H9 (cell line): Measurements from ENCODE around the gene LMNTD1. TPM values are rescaled to one million over a fixed set of nuclear protein-coding genes. Genes with fewer than 3 reads are reported as not detected.

Experiments
- DNase-seq: peaks from one replicate; pipeline ENCODE4 v3.0.0-alpha.2; 2017
- H2AFZ ChIP-seq: one replicate; pipeline ENCODE4 v1.6.1; 2013; ENCODE audit warnings: mild to moderate bottlenecking, low read length, control low read depth, moderate library complexity
- H2AK5ac ChIP-seq: 2 replicates; pipeline ENCODE4 v1.6.1; 2013; ENCODE audit warnings: low read length, control low read depth, mixed read lengths; ENCODE audit not compliant: insufficient read length
- H2BK120ac ChIP-seq: one replicate; pipeline ENCODE4 v1.6.1; 2013; ENCODE audit warnings: low read depth, mild to moderate bottlenecking, low read length, control low read depth, inconsistent platforms; ENCODE audit not compliant: poor library complexity, severe bottlenecking
- H2BK12ac ChIP-seq: 2 replicates; pipeline ENCODE4 v1.6.1; 2013; ENCODE audit warnings: low read length, control low read depth, mixed read lengths, low read depth; ENCODE audit not compliant: insufficient read length
- H2BK15ac ChIP-seq: 2 replicates; pipeline ENCODE4 v1.6.1; 2013; ENCODE audit warnings: low read depth, low read length, control low read depth
- H2BK20ac ChIP-seq: one replicate; pipeline ENCODE4 v1.6.1; 2013; ENCODE audit warnings: low read depth, mild to moderate bottlenecking, low read length, control low read depth, inconsistent platforms; ENCODE audit not compliant: poor library complexity, severe bottlenecking
- H2BK5ac ChIP-seq: 2 replicates; pipeline ENCODE4 v1.6.1; 2013; ENCODE audit warnings: low read length, control low read depth, mixed read lengths; ENCODE audit not compliant: insufficient read length
- H3K14ac ChIP-seq: 2 replicates; pipeline ENCODE4 v1.6.1; 2013; ENCODE audit warnings: low read length, control low read depth; ENCODE audit not compliant: insufficient read depth
- H3K18ac ChIP-seq: 2 replicates; pipeline ENCODE4 v1.6.1; 2013; ENCODE audit warnings: low read depth, mild to moderate bottlenecking, mixed read lengths, low read length, control low read depth; ENCODE audit not compliant: insufficient read length
- H3K23ac ChIP-seq: 2 replicates; pipeline ENCODE4 v1.6.1; 2013; ENCODE audit warnings: low read length, control low read depth, mixed read lengths, low read depth; ENCODE audit not compliant: insufficient read length
- H3K23me2 ChIP-seq: 2 replicates; pipeline ENCODE4 v1.6.1; 2013; ENCODE audit warnings: low read depth, mild to moderate bottlenecking, mixed read lengths, low read length, control low read depth; ENCODE audit not compliant: insufficient read length, poor library complexity, severe bottlenecking
- H3K27ac ChIP-seq: 2 replicates; pipeline ENCODE4 v1.5.1; 2013; ENCODE audit warnings: low read length, control low read depth, mixed read lengths, low read depth; ENCODE audit not compliant: insufficient read length
- H3K27me3 ChIP-seq: 2 replicates; pipeline ENCODE4 v1.6.1; 2013; ENCODE audit warnings: low read length, control low read depth, inconsistent platforms; ENCODE audit not compliant: insufficient read depth
- H3K4ac ChIP-seq: 2 replicates; pipeline ENCODE4 v1.6.1; 2013; ENCODE audit warnings: low read depth, mild to moderate bottlenecking, control low read depth, inconsistent platforms, low read length, moderate library complexity
- H3K4me1 ChIP-seq: 2 replicates; pipeline ENCODE4 v1.6.1; 2013; ENCODE audit warnings: low read length, control low read depth, inconsistent platforms; ENCODE audit not compliant: insufficient read depth
- H3K4me2 ChIP-seq: 2 replicates; pipeline ENCODE4 v1.6.1; 2013; ENCODE audit warnings: low read length, control low read depth, mixed read lengths; ENCODE audit not compliant: insufficient read length, insufficient read depth
- H3K56ac ChIP-seq: 2 replicates; pipeline ENCODE4 v1.6.1; 2013; ENCODE audit warnings: low read depth, mild to moderate bottlenecking, mixed read lengths, low read length, control low read depth; ENCODE audit not compliant: insufficient read length
- H3K79me1 ChIP-seq: 2 replicates; pipeline ENCODE4 v1.6.1; 2013; ENCODE audit warnings: low read depth, mild to moderate bottlenecking, moderate library complexity, low read length, control low read depth, inconsistent platforms; ENCODE audit not compliant: insufficient read depth, poor library complexity, severe bottlenecking
- H3K79me2 ChIP-seq: 2 replicates; pipeline ENCODE4 v1.6.1; 2013; ENCODE audit warnings: low read length, control low read depth, inconsistent platforms; ENCODE audit not compliant: insufficient read depth
- H3K9ac ChIP-seq: 2 replicates; pipeline ENCODE4 v1.6.1; 2013; ENCODE audit warnings: low read length, control low read depth, mixed read lengths; ENCODE audit not compliant: insufficient read length; ENCODE audit errors: extremely low read depth
- H3K9me3 ChIP-seq: one replicate; pipeline ENCODE4 v1.6.1; 2013; ENCODE audit warnings: low read depth, low read length, inconsistent platforms; ENCODE audit not compliant: control insufficient read depth
- H3T11ph ChIP-seq: one replicate; pipeline ENCODE4 v1.6.1; 2013; ENCODE audit warnings: mild to moderate bottlenecking, low read length, control low read depth, inconsistent platforms
- H4K20me1 ChIP-seq: one replicate; pipeline ENCODE4 v1.6.1; 2013; ENCODE audit not compliant: control insufficient read depth, insufficient read length, insufficient read depth
- H4K5ac ChIP-seq: 2 replicates; pipeline ENCODE4 v1.6.1; 2013; ENCODE audit warnings: low read depth, mild to moderate bottlenecking, mixed read lengths, low read length, control low read depth; ENCODE audit not compliant: insufficient read length
- H4K8ac ChIP-seq: replicated peaks from 2 replicates; pipeline ENCODE4 v1.6.1; 2013; ENCODE audit warnings: low read length, control low read depth, mixed read lengths, low read depth; ENCODE audit not compliant: insufficient read length
- H4K91ac ChIP-seq: 2 replicates; pipeline ENCODE4 v1.6.1; 2013; ENCODE audit warnings: low read depth, mild to moderate bottlenecking, moderate library complexity, mixed read lengths, low read length, control low read depth; ENCODE audit not compliant: insufficient read length
- H3K27ac Mint-ChIP-seq, 3 experiments: 2 replicates in 2 of 3; 3 replicates in 1 of 3; pipeline ENCODE4 v1.8.0; 2020 to 2021; ENCODE audit warnings: mixed read lengths in 3 of 3, mild to moderate bottlenecking in 1 of 3, moderate library complexity in 1 of 3
- H3K27me3 Mint-ChIP-seq: 2 replicates; pipeline ENCODE4 v1.8.0; 2021; ENCODE audit warnings: low read depth, mild to moderate bottlenecking, moderate library complexity, mixed read lengths
- H3K36me3 Mint-ChIP-seq, 3 experiments: 2 replicates in 2 of 3; 3 replicates in 1 of 3; pipeline ENCODE4 v1.8.0; 2020 to 2021; ENCODE audit warnings: low read depth in 3 of 3, mixed read lengths in 3 of 3; ENCODE audit not compliant: insufficient read depth in 1 of 3
- H3K4me1 Mint-ChIP-seq, 2 experiments: 2 replicates each; pipeline ENCODE4 v1.8.0; 2020; ENCODE audit warnings: mixed read lengths in 2 of 2
- H3K4me3 Mint-ChIP-seq, 2 experiments: 2 replicates in 1 of 2; 3 replicates in 1 of 2; pipeline ENCODE4 v1.8.0; 2020 to 2021; ENCODE audit warnings: mild to moderate bottlenecking in 2 of 2, mixed read lengths in 2 of 2, moderate library complexity in 1 of 2
- H3K9me3 Mint-ChIP-seq, 2 experiments: 2 replicates in 1 of 2; 3 replicates in 1 of 2; pipeline ENCODE4 v1.8.0; 2020; ENCODE audit warnings: mild to moderate bottlenecking in 2 of 2, mixed read lengths in 2 of 2, moderate library complexity in 1 of 2
- total RNA-seq: library from RNA; stranded (reverse); gene quantifications from 2 replicates; pipeline ENCODE4 v1.2.1, GENCODE V29; 2021
- TF ChIP-seq, protein P1 (sequence below): fragments of 200-600 bp; sonication (generic); conservative IDR thresholded peaks from 3 replicates; pipeline ENCODE4 v1.8.0; 2021; ENCODE audit warnings: antibody characterized with exemption, mild to moderate bottlenecking

The LMNTD1 gene
- total RNA-seq, 1 experiment from 2014 or later = not detected

GRCh38 chr12:25433024-25433423, 120.1 kb downstream of the LMNTD1 start:
- Histone ChIP-seq H2BK5ac (no peak overlapping the region), H3T11ph (no peak overlapping the region), H2BK20ac (no peak overlapping the region), H3K4me2 (no peak overlapping the region), H4K91ac (no peak overlapping the region), H2BK15ac (no peak overlapping the region), H3K27ac (no peak overlapping the region), H2BK12ac (no peak overlapping the region), H3K9me3 (no peaks in the 10 kb centered on the region), H4K5ac (no peak overlapping the region), H3K79me2 (no peaks in the 10 kb centered on the region), H3K14ac (no peak overlapping the region), H3K23ac (no peak overlapping the region), H3K4me1 (no peaks in the 10 kb centered on the region; the same call in 1 of the 2 replicates), H4K8ac (no peak overlapping the region), H4K20me1 (no peaks in the 10 kb centered on the region), H3K56ac (no peak overlapping the region), H2BK120ac (no peak overlapping the region), H3K9ac (no peak overlapping the region), H3K4ac (no peak overlapping the region), H3K23me2 (no peaks in the 10 kb centered on the region), H3K27me3 (no peaks in the 10 kb centered on the region), H3K18ac (no peak overlapping the region), H3K79me1 (no peaks in the 10 kb centered on the region), H2AFZ (no peak overlapping the region), H2AK5ac (no peak overlapping the region)
- Mint-ChIP-seq H3K4me1 (peaks cover 11% of the 10 kb centered on the region in 2 experiments; a peak in 3 of 4 replicates), H3K27ac (no peak overlapping the region), H3K36me3 (no peaks in the 10 kb centered on the region), H3K27me3 (no peaks in the 10 kb centered on the region), H3K4me3 (no peak overlapping the region), H3K9me3 (no peaks in the 10 kb centered on the region)
- TF ChIP-seq, protein P1, sequence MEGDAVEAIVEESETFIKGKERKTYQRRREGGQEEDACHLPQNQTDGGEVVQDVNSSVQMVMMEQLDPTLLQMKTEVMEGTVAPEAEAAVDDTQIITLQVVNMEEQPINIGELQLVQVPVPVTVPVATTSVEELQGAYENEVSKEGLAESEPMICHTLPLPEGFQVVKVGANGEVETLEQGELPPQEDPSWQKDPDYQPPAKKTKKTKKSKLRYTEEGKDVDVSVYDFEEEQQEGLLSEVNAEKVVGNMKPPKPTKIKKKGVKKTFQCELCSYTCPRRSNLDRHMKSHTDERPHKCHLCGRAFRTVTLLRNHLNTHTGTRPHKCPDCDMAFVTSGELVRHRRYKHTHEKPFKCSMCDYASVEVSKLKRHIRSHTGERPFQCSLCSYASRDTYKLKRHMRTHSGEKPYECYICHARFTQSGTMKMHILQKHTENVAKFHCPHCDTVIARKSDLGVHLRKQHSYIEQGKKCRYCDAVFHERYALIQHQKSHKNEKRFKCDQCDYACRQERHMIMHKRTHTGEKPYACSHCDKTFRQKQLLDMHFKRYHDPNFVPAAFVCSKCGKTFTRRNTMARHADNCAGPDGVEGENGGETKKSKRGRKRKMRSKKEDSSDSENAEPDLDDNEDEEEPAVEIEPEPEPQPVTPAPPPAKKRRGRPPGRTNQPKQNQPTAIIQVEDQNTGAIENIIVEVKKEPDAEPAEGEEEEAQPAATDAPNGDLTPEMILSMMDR = no peak
- no peak for DNase-seq
